SHP77 (cell line): Measurements from ENCODE around the gene ITFG2.

Experiments
- DNase-seq, 2 experiments: peaks; one replicate each; lab custom pipeline; 2025; lab: John Stamatoyannopoulos, UW

ITFG2 gene

DNA sequence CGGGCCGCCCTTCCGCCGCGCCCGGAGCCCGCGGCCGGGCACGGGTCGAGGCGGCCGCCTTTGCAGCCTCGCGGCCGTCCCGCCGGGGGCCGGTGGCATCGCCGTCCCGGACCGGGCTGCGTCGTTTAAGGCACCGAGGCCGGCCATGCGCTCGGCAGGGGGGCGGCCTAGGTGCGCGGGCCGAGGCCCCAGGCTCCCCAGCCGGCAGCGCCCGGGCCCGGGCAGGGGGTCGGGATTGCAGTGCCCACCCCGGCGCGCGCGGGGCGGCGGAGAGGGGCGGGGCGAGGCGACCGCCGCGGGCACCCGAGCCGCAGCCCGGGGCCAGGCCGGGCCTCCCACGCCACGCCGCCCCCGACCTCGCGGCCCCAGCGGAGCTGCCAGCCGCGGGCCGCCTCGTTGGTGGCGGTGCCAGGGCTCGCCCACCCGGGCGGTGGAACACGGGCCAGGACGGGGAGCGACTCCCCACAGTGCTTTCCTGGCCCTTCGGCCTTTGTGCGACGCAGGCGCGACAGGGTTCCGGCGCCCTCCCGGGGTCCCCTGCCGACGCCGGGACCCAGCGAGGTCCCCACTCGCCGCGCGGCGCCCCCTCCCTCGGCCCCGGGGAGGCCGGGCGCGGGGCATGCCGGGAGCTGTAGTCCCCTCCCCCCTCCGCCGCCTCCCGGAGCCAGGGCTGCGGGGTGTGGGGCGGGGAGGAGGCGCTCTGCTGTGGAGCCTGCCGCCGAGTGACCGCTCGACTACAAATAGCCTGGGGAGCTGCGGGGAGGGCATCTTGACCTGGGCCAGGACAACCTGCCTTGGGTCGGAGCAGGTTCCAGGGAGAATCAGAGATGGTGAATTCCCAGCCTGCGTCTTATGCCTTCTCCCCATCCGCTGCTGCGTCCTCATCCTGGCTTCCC is 16.9 kb upstream of the ITFG2 start:
- peak in 1 of 2 experiments; percentile 33 for DNase-seq

- DNase-seq: no peak
These were observed 16.2 kb upstream of the ITFG2 start for GRCh38 chr12:2796187-2796666.

- DNase-seq: no peak
These were observed 14.6 kb upstream of the ITFG2 start for GRCh38 chr12:2797721-2798418.

GRCh38 chr12:2800046-2800570 is 12.4 kb upstream of the ITFG2 start:
- DNase-seq: no peak

DNA sequence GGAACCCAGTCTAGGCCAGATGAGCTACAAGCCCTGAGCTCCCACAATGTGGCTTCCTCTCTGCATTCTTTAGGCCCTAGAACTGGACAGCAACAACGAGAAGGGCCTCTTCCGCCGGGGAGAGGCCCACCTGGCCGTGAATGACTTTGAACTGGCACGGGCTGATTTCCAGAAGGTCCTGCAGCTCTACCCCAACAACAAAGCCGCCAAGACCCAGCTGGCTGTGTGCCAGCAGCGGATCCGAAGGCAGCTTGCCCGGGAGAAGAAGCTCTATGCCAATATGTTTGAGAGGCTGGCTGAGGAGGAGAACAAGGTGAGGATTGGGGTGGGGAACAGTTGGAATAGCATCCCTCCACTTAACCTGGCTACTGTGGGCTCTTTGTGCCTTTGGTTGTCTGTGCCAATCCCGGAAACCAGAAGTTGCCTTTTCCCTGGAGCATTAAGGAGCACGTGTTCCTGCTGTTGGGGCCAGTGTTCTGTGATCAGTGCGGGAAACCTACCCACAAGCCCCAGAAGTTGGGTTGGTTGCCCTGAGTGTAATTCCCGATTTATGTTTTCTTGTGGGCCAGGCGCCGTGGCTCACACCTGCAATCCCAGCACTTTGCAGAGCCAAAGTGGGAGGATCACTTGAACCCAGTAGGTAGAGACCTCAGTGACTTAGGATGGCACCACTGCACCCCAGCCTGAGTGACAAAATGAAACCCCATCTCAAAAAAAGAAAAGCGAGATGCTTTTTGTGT is 11.3 kb upstream of the ITFG2 start:
- no peak for DNase-seq

- no peak for DNase-seq
These were observed 8.7 kb upstream of the ITFG2 start for GRCh38 chr12:2803635-2804392.

GRCh38 chr12:2804393-2805142 is 7.9 kb upstream of the ITFG2 start:
- DNase-seq: no peak

DNA sequence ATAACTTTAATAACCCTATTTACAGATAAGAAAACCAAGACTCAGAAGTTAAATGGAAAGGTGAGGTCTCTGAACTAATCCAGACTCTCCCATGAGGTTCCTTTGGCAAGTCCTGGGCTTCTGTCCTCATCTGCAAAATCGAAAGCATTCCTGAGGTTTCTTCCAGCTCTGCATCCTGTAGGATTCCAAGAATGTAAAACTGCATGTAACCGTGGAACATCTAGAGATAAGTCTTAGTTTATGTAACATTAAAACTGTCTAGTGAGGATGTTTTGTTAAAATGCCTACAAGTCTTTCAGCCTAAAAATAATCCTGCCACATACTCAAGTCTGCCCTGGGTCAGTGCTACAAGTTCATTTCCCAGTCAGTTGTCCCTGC is 7.3 kb upstream of the ITFG2 start:
- no peak for DNase-seq

DNA sequence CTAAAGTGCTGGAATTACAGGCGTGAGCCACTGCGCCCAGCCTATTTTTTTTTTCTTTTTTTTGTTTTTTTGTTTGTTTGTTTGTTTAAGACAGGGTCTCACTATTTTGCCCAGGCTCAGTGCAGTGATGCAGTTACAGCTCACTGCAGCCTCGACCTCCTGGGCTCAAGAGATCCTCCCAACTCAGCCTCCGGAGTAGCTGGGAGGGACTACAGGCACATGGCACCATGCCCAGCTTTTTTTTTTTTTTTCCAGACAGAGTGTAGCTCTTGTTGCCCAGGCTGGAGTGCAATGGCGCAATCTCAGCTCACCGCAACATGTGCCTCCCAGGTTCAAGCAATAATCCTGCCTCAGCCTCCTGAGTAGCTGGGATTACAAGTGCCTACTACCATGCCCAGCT is 5.8 kb upstream of the ITFG2 start:
- DNase-seq: no peak

- no peak for DNase-seq
These were observed 667 bp upstream of the ITFG2 start for GRCh38 chr12:2811801-2812200.

GRCh38 chr12:2813214-2814185 is 1.0 kb downstream of the ITFG2 start:
- DNase-seq: peak; percentile 12 to 21

DNA sequence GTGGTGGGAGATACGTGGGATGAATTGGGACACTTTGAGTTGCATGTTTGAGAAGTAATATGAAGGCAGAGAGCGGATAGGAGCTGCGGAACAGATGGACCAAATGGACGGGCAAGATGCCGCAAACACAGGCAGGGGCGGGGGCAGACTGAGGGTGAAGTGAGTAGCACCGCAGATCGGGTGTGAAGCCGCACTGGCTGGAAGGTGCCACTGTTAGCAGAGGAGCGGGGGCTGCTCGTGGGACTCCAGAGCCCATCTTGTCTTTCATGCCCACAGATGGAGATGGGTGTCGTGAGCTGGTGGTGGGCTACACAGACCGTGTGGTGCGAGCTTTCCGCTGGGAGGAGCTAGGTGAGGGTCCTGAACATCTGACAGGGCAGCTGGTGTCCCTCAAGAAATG is 7.3 kb downstream of the ITFG2 start:
- no peak for DNase-seq

DNA sequence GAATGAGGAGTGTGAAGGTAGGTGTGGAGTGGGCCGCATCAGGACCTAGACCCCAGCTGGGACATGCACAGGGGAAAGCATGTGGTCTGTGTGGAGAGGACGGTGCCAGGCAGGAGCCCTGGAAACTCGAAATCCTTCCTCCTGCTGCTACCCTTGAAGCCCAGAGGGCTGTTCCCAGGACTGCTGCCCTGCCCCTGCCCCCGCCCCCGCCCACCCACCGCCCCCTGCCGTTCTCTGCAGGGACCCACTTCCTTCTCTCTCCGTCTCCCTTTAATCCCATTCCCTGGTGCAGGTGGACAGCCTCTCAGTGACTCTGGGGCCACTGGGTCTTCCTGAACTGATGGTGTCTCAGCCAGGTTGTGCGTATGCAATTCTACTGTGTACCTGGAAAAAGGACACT is 8.0 kb downstream of the ITFG2 start:
- no peak for DNase-seq

GRCh38 chr12:2823483-2823882 is 11.0 kb downstream of the ITFG2 start:
- DNase-seq: no peak

DNA sequence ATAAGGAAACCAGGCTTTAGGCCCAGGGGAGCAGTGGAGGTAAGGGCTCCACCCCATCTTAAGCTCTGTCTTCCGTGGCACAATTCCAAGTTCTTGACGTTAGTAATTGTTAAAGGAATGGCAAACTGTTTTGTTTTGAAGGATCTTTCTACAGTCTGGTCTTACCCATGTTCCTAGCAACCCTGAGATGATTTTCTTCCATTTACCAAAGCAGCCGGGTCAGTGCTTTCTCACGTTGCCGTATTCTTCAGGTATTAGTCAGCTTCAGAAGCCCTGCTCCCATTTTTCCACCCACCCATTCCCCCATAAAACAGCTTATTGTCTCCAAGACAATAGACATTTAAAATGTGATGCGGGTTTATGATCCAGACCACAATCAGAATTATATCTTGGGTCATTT is 12.1 kb downstream of the ITFG2 start:
- no peak for DNase-seq

GRCh38 chr12:2825132-2825531 is 12.7 kb downstream of the ITFG2 start:
- no peak for DNase-seq

- DNase-seq: no peak
These were observed 13.6 kb downstream of the ITFG2 start for GRCh38 chr12:2826036-2826435.

DNA sequence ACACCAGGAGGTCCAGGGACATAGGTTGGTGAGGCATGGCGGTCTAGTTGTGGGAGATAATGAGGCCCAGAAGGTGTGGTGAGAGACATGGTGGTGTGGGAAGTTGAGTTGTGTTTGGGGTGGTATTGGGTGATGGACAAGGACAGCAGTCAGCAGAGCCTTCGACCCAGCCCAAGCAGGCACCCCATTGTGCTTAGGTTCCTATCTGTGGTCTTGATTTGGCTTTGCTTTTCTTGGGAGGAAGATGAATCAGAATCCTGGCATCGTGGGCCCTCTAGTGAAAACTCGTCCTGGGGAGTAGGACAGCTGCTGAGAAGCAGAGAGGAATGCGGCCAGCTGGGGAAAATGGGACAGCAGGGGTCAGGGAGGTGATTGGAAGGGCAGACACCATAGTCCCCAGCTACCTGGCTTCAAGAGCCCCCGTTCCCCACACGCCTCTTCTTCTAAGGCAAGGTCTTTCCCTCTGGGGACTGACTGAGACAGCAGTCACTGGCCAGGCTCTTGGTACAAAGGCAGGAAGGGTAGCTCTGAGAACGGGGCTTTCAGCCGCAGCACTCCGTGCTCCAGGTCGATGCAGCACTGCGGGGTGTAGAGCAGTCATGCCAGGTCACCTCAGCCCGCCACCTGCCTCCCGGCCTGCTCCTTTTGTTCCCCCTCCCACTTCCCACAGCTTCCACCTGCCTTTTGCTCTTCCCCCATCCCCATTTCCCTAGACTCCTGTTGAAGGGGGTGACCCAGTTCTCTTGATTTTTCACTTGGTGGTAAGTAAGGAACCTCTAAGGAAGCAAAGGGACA is 14.4 kb downstream of the ITFG2 start:
- no peak for DNase-seq

DNA sequence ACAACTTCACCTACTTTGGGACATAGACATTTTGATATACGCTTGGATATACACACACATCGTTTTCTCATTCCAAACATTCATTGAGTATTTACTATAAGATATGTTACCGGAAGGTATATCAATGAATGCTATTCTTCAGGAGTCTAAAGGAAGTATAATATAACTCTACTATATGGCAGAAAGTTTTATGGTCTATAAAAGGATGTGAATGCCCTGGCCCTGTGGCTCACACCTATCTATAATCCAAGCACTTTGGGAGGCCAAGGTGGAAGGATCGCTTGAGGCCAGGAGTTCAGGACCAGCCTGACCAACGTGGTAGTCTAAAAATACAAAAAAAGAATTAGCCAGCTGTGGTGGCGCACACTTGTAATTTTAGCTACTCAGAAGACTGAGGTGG is 16.8 kb downstream of the ITFG2 start:
- DNase-seq: no peak
